HG03520 (cell line): ENCODE measurements around the gene SDK2.

Source experiments
- ATAC-seq: cut with Tn5 transposase; IDR thresholded peaks from one replicate; pipeline ENCODE4 v1.9.1; 2021; ENCODE audit warnings: mild to moderate bottlenecking, moderate library complexity; ENCODE audit not compliant: unreplicated experiment

Gene SDK2

DNA sequence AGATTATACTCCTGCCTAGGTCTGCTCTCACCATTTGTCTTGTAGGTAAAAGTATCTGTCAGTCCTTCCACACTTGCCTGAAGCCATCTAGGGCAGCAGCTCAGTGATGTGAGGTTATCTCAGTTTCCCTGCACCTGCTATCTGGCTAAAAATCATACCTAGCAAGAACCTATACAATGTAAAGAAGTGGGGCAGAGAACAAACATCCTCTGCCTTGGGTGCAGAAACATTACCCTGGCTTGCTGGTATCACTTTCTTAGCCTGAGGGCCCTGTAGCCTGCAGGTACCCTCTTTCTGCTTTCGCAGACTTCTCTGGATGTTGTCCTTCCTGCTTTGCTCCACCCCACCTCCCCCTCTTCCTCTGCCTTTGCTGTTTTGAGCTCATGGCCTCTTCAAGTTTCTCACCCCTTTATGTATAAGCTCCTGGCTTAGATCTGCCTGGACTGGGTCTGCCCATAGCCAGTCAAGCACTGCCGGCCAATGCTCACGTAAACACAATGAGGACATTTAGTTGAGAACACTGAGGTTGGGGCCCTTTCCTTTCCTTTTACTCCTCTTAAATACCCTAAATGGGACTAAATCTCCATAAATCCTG, 8.7 kb upstream of the SDK2 start:
- ATAC-seq = no peak

DNA sequence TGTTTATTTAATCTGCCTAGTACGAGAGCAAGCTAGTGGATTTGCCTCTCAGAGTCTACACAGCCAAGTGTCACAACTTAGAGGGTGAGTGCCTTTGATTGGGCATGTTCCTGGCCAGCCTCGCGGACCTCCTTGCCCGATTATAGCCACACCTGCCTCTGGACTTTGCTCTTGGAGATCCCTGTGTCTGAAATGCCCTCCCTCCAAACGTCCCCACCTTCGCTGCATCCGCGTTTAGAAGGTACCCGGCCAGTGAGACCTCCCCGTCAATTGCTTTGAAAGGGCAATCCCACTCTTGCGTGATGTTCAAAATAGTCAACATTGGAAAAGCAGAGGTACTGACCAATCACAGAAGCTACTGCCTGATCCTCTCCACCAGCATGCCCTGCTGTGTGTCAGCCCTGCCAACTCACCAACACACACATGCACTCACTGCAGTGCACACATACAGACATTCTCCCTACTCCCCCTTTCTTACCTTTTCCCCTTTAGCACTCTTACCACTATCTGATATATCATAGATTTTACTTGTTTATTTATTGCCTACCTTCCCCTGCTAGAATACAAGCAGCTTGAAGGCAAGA, 6.5 kb upstream of the SDK2 start:
- ATAC-seq = no peak

- no peak for ATAC-seq
Observed at GRCh38 chr17:73650140-73650539, 5.9 kb upstream of the SDK2 start.

GRCh38 chr17:73648974-73649373, 4.7 kb upstream of the SDK2 start:
- ATAC-seq = no peak

- no peak for ATAC-seq
Observed at GRCh38 chr17:73648543-73648820, 4.2 kb upstream of the SDK2 start.

- no peak for ATAC-seq
Observed at GRCh38 chr17:73647772-73648542, 3.7 kb upstream of the SDK2 start.

DNA sequence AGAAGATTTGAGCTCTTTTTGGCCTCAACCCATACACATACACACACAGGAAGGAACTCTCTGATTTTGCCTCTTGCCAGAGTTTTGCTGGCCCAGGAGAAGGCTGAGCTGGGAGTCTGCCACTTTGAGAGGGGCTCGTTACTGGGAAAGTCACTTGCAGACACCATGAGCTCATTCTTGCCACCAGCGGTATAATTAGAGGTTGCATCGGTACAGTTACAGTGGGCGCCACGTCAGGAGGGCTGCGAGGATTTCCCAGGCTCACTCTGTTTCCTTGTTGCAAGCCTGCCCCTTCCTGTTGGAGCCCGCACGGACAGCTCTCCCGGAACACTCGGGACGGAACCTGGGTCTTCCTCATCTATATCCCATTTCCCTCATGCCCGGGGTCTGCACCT, 3.1 kb upstream of the SDK2 start:
- ATAC-seq = no peak

- no peak for ATAC-seq
Observed at GRCh38 chr17:73646409-73647300, 2.4 kb upstream of the SDK2 start.

GRCh38 chr17:73645050-73645871, 1.0 kb upstream of the SDK2 start:
- ATAC-seq = no peak

DNA sequence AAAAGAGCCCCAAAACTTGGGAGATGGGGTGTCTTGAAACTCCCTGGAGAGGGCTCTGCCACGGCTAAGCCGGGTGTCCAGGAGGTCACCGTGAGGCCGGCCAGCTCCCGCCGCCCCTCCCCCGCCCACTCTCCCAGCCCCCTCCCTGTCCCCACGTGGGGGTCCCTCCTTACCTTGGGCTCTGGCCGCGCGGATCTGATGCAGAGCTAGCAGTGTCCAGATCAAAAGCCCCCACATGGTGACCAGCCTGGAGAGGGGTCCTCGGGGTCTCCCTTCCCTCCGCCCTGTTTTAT, 447 bp downstream of the SDK2 start:
- ATAC-seq = no peak

- no peak for ATAC-seq
Observed at GRCh38 chr17:73643001-73643851, 1.0 kb downstream of the SDK2 start.

DNA sequence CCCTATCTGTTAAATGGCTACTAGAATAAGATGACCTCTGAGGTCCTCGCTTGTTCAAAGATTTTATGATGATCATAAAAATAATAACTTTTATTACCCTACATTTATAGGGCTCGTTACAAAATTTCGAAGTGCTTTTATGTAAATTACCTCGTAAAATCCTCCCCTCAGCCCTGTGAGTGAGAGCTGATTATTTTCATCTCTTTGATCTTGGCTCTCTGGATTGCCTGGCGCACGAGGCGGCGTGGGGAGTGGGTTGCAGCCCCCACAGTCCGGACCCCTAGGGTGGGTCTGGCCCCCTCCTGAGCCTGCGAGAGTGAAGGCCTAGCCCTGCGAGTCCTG, 1.6 kb downstream of the SDK2 start:
- no peak for ATAC-seq

DNA sequence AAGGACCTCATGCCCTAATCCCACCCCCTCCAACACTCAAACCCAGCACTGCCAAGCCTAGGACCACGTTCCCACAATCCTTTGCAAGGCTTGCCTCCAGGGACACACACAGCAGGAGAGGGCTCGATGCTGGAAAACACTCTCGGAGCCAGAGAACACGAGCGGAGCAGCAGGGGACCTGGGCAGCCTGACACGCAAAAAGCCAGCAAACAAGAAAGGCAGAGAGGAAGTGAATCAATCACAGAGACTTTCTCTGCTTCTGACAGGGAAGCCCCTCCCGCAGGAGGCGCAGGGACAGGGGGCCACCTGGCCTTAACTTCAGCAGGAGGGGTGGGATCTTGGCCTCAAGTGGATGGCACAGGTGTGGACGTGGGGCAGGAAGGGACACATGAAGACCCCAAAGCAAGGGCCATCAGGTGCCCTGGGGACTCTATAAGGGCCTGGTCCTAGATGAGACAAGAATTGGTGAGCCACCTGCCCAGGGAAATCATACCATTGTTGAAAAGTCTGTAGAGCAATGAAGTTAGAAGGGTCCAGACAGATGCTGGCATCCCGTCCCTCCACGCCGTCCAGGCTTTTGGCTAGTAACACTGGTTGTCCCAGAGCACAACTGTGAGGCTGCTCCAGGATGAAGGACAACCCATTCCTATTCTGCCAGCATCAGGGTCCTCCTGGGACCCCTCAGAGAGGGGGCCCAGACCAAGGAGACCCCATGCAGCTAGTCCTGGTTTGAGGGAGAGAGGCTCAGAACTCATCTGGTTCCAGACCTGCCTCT, 2.2 kb downstream of the SDK2 start:
- no peak for ATAC-seq

DNA sequence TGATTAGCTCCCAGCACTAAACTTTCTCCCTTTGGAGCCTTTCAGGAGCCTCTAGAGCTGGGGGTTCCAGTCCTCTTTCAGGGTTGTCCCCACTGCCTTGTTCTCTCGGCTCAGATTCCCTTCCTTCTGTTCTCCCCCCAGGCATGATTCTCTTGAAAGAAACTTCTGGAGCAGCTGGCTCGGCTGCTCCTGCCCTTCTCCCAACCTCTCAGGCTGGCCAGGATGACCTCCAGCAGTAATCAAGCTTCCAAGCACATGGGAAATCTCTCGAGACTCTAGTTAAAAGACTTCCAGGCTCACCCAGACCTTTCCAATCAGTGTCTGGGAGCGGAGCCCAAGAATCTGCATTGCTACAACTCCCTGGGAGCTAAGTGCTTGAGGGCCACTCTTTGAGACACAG, 3.6 kb downstream of the SDK2 start:
- ATAC-seq = no peak

DNA sequence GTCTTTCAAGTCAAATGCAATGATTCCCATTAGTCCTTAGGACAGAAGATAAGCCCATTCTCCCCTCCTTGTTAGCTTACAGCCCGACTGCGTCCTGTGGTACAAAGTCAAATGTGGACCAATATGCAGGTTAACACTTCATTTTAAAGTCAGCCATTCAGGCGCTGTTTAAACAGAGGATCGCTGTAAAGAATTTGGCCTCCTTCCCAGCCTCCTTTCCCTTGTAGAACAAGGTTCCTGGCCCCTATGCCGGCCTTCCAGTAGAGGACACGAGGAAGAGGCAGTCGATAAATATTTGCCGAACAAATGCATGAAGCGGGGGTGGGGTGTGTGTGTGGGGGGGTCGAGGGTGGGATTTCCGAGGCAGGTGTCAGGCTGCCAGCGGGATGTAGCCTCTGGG, 4.3 kb downstream of the SDK2 start:
- no peak for ATAC-seq

DNA sequence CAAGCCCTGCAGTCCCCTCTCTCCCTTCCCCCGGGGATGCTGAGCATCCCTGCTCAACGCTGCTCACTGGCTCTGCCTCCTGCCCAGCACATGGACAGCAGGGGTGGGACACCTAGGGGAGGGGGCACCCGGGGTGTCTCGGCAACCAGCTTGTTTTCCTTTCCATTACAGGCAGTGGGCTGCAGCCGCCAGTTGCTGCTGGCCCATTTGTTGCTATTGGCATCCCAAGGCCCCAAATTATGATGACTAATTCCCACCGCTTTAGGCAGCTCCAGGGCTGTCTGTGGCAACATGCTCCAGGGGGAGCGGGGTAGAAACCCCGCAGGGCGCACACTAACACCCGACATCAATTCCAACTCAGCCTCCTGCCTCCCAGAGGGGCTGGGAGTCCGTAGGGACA, 4.9 kb downstream of the SDK2 start:
- no peak for ATAC-seq

DNA sequence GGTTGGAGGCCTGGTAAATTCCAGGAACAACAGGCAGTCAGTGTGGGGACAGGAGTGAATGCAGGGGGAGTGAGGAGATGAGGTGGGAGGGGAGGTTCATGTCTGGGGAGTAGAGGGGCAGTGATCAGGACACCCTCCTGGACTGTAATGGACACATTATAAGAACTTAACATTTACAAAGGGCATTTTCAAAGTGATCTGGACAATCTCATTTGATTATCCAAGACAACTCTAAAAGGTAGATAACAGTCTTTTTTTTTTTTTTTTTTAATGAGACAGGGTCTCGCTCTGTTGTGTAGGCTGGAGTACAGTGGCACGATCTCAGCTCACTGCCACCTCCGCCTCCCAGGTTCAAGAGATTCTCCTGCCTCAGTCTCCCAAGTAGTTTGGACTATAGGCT, 5.7 kb downstream of the SDK2 start:
- ATAC-seq = no peak

DNA sequence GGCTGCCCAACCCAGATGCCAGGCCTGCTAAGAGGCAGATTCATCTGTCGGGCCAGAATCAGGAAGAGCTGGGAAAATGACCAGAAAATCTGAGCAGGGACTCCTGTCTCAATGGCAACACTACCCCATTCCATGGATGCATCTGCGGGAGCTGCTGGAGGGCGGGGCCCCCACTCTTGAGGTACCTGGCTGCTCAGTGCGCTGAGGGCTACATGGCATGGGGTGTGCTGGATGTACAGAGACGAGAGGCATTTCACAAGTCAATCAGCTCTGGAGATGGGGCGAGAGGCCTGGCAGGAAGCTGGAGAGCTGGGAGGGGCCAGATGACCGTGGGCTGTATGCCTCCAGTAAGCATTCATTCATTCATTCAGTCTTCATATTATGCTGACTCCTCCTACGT, 6.4 kb downstream of the SDK2 start:
- ATAC-seq = no peak

- ATAC-seq = no peak
Observed at GRCh38 chr17:73635101-73635817, 9.0 kb downstream of the SDK2 start.
